ENCODE results near the gene RPS6KA1. TPM values are rescaled to one million over a fixed set of nuclear protein-coding genes. Genes with fewer than 3 reads are reported as not detected.

Gene RPS6KA1
- polyA plus RNA-seq, 1 experiment, result 3.2 TPM

DNA sequence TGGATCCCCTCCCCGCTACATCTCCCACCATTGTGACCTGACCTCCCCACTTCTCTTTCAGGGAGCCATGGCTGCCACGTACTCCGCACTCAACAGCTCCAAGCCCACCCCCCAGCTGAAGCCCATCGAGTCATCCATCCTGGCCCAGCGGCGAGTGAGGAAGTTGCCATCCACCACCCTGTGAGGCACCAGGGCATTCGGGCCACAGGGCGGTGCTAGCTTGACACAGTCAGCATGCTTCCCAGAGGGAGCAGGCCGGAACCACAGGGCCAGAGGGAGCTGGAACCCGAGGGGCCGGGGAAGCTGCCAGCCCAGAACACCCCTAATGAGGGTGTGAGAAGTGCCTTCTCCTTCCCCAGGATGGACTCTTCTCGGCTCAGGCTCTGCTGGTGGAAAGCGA is 44.5 kb downstream of the RPS6KA1 start:
- TF ChIP-seq, protein P1, sequence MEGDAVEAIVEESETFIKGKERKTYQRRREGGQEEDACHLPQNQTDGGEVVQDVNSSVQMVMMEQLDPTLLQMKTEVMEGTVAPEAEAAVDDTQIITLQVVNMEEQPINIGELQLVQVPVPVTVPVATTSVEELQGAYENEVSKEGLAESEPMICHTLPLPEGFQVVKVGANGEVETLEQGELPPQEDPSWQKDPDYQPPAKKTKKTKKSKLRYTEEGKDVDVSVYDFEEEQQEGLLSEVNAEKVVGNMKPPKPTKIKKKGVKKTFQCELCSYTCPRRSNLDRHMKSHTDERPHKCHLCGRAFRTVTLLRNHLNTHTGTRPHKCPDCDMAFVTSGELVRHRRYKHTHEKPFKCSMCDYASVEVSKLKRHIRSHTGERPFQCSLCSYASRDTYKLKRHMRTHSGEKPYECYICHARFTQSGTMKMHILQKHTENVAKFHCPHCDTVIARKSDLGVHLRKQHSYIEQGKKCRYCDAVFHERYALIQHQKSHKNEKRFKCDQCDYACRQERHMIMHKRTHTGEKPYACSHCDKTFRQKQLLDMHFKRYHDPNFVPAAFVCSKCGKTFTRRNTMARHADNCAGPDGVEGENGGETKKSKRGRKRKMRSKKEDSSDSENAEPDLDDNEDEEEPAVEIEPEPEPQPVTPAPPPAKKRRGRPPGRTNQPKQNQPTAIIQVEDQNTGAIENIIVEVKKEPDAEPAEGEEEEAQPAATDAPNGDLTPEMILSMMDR (IDR thresholded peaks at IDR 0.05; ENCODE audit: insufficient read depth, low read depth, low read length), result no peak
- no peaks in the 10 kb centered on the region for H3K27me3 ChIP-seq (ENCODE audit: control insufficient read depth, insufficient read depth, low read length)
- DNase-seq (ENCODE audit: low read depth), result no peak
- H3K4me3 ChIP-seq (ENCODE audit: low read depth, low read length), result no peak overlapping the region
- ChIA-PET POLR2A (no interaction called here), CTCF (no interaction called here)
- H3K36me3 ChIP-seq (ENCODE audit: control insufficient read depth, insufficient read depth, low read length), result no peaks in the 10 kb centered on the region

DNA sequence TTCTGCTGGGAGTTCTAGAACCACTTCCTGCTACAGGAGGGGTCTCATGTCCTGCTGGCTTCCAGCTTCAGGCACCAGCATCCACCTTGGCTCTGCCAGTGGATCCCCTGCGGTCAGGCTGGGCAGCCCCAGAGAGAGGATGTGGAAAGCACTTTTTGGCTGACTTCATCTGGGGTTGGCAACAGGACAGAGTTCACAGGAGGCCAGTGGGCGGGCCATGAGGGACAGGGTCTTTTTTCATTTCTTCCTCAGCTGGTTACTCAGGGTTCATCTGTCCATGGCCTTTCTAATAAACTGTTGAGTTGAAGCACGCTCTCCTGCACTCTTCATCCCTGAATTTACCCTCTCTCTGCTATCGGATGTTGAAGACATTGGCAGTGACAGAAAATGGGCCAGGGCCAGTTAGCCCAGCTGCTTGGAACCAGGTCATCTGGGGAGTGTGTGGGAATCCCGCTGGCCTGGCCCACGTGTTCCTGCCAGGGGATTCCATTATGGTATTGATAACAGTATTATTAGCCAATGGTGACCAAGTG is 45.2 kb downstream of the RPS6KA1 start:
- DNase-seq (ENCODE audit: low read depth), result no peak
- CTCF ChIA-PET, result interaction anchor here (0.7 to 1.6 kb wide), 2 partner anchors 22 to 36 kb away, joined by 3 read pairs; no protein-coding TSS in a partner anchor
- TF ChIP-seq, protein P1 (IDR thresholded peaks at IDR 0.05; ENCODE audit: insufficient read depth, low read depth, low read length), result no peak
- H3K4me3 ChIP-seq (ENCODE audit: low read depth, low read length), result no peak overlapping the region
- POLR2A ChIA-PET, result no interaction called here
- H3K36me3 ChIP-seq (ENCODE audit: control insufficient read depth, insufficient read depth, low read length), result no peaks in the 10 kb centered on the region
- no peaks in the 10 kb centered on the region for H3K27me3 ChIP-seq (ENCODE audit: control insufficient read depth, insufficient read depth, low read length)

DNA sequence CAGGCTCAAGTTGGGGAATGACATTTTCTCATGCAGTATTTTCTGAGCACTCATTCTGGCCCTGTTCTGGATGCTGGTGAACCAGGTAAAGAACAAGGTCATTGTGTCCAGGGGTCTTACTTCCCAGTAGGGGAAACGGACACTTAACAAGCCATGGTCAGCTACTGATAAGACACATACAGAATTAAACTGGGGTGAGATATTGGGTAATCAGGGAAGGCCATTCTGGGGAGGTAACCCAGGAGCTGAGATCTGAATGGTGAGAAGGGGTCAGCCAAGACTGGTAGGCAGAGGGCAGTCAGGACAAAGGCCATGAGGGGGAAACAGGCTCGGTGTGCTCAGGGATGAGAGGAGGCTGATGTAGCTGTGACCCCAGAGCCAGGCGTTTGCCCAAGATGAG is 45.8 kb downstream of the RPS6KA1 start:
- no peak overlapping the region for H3K4me3 ChIP-seq (ENCODE audit: low read depth, low read length)
- H3K27me3 ChIP-seq (ENCODE audit: control insufficient read depth, insufficient read depth, low read length), result no peaks in the 10 kb centered on the region
- DNase-seq (ENCODE audit: low read depth), result no peak
- CTCF ChIA-PET, result interaction anchor here (1.0 to 1.6 kb wide), 3 partner anchors 8 to 24 kb away, joined by 3 to 5 read pairs (median 3); no protein-coding TSS in a partner anchor
- no peaks in the 10 kb centered on the region for H3K36me3 ChIP-seq (ENCODE audit: control insufficient read depth, insufficient read depth, low read length)
- TF ChIP-seq, protein P1 (IDR thresholded peaks at IDR 0.05; ENCODE audit: insufficient read depth, low read depth, low read length), result no peak
- POLR2A ChIA-PET, result no interaction called here

DNA sequence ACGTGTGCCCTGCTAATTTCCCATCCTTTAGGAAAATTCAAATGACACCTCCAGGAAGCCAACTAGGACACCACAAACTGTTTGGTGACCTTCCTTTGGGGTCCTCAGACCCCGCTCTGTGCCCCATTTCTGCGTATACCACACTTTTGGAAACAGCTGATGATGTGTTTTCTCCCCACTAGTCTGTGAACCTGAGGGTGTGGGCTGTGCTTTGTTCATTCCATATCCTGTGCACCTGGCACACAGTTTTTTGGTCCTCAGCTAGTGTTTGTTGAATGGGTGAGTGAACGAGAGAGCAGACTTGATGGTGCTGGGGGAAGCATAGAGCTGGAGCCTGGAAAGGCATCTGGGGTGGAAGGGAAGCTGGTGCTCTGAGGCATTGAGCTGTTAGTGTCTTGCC is 48.6 kb downstream of the RPS6KA1 start:
- POLR2A ChIA-PET, result no interaction called here
- CTCF ChIA-PET, result interaction anchor here (1.0 kb wide), 1 partner anchor 40 kb away, joined by 3 read pairs; no protein-coding TSS in a partner anchor
- TF ChIP-seq, protein P1 (IDR thresholded peaks at IDR 0.05; ENCODE audit: insufficient read depth, low read depth, low read length), result no peak
- H3K36me3 ChIP-seq (ENCODE audit: control insufficient read depth, insufficient read depth, low read length), result no peaks in the 10 kb centered on the region
- H3K27me3 ChIP-seq (ENCODE audit: control insufficient read depth, insufficient read depth, low read length), result no peaks in the 10 kb centered on the region
- no peak for DNase-seq (ENCODE audit: low read depth)
- no peak overlapping the region for H3K4me3 ChIP-seq (ENCODE audit: low read depth, low read length)

DNA sequence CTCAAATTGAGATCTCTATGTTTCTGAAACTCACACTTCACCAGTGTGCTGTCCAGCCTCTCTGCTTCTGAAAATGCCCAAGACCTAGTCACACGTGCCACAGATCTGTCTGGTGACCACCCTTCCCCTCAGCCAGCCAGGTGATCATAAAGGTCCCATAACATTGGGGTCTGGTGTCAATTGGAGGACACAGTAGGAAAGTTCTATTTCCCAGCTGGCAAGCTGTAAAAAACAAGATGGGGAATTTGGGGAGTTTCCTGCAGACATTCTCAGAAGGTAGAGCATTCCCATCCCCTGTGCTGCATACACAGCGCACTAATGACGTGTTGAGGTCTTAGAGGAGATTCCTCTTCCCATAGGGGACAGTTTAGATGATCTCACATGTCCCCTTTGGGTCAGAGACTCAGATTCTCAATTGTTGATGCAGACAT is 50.1 kb downstream of the RPS6KA1 start:
- TF ChIP-seq, protein P1 (IDR thresholded peaks at IDR 0.05; ENCODE audit: insufficient read depth, low read depth, low read length), result no peak
- CTCF ChIA-PET, result interaction anchor here (1.1 kb wide), 1 partner anchor 79 kb away, joined by 3 read pairs; no protein-coding TSS in a partner anchor
- Histone ChIP-seq H3K4me3 (ENCODE audit: low read depth, low read length) (no peak overlapping the region), H3K27me3 (ENCODE audit: control insufficient read depth, insufficient read depth, low read length) (no peaks in the 10 kb centered on the region), H3K36me3 (ENCODE audit: control insufficient read depth, insufficient read depth, low read length) (no peaks in the 10 kb centered on the region)
- POLR2A ChIA-PET, result no interaction called here
- DNase-seq (ENCODE audit: low read depth), result no peak
